GM12878 (cell line): ENCODE data around the gene TDRKH. TPM values are rescaled to one million over a fixed set of nuclear protein-coding genes. Genes with fewer than 3 reads are reported as not detected.

Experiments used
- CBX3 ChIP-seq: fragments of 200-600 bp; sonication (generic); IDR thresholded peaks from 2 replicates; pipeline ENCODE4 v1.6.1; 2016; ENCODE audit warnings: low read depth, borderline replicate concordance
- CREB1 ChIP-seq: IDR thresholded peaks from 2 replicates; pipeline ENCODE4 v1.6.1; 2012; ENCODE audit warnings: low read depth, mild to moderate bottlenecking, inconsistent platforms
- MTA2 ChIP-seq: fragments of 450-650 bp; IDR thresholded peaks from 2 replicates; pipeline ENCODE4 v1.6.1; 2016; ENCODE audit warnings: low read depth, mild to moderate bottlenecking, moderate library complexity
- MYB ChIP-seq: fragments of 150-350 bp; IDR thresholded peaks from 2 replicates; pipeline ENCODE4 v1.6.1; 2014; ENCODE audit warnings: mild to moderate bottlenecking, low read depth, low read length, borderline replicate concordance
- NFYA ChIP-seq: IDR thresholded peaks from 2 replicates; pipeline ENCODE4 v1.6.1; 2011; ENCODE audit warnings: low read depth, mild to moderate bottlenecking, low read length, improper control_type of control experiment, borderline replicate concordance
- PML ChIP-seq: IDR thresholded peaks from 2 replicates; pipeline ENCODE4 v1.6.1; 2012; ENCODE audit warnings: low read length, inconsistent platforms
- RELA ChIP-seq: fragments of 450-650 bp; IDR thresholded peaks from 2 replicates; pipeline ENCODE4 v1.8.0; 2014; ENCODE audit warnings: borderline replicate concordance; ENCODE audit not compliant: partially characterized antibody
- TAF1 ChIP-seq: IDR thresholded peaks from 2 replicates; pipeline ENCODE4 v1.6.1; 2011; ENCODE audit warnings: mild to moderate bottlenecking, low read depth, low read length, borderline replicate concordance
- ZNF274 ChIP-seq: IDR thresholded peaks from one replicate; pipeline ENCODE4 v1.8.0; 2011; ENCODE audit not compliant: insufficient read length, insufficient read depth
- polyA plus RNA-seq, 11 experiments: library from polyadenylated mRNA; depleted of rRNA in 4 of 11; unstranded in 6 of 11; stranded (reverse) in 5 of 11; fragments of >200 nt; fragmentation: Nextera tagmentation in 4 of 11; fragmentation: Illumina TruSeq in 1 of 11; extraction: Ambion mirVana in 4 of 11; extraction: Trizol in 1 of 11; gene quantifications; 1 replicate in 1 of 11; 2 replicates in 10 of 11; pipeline versions ENCODE4 v1.2.1 to v1.2.3, GENCODE V29; 2011 to 2016; ENCODE audit warnings: inconsistent platforms in 2 of 11, missing spikeins in 2 of 11, low read depth in 1 of 11
- total RNA-seq, 4 experiments: library from RNA; depleted of rRNA in 3 of 4; stranded (reverse); fragments of >200 nt in 3 of 4; fragmentation: Illumina TruSeq in 1 of 4; extraction: Trizol in 1 of 4; gene quantifications; 2 replicates each; pipeline versions ENCODE4 v1.2.1 to v1.2.3, GENCODE V29; 2013 to 2021
- TF ChIP-seq, protein P1 (sequence below): fragments of 450-650 bp; conservative IDR thresholded peaks from 2 replicates; pipeline ENCODE4 v1.6.1; 2017; ENCODE audit warnings: mild to moderate bottlenecking, moderate library complexity
- TF ChIP-seq, protein P2 (sequence below): fragments of 450-650 bp; formaldehyde crosslinking; IDR thresholded peaks from 2 replicates; pipeline ENCODE4 v1.4.0; 2020; ENCODE audit warnings: mild to moderate bottlenecking, moderate library complexity
- TF ChIP-seq, protein P3 (sequence below): IDR thresholded peaks from 2 replicates; pipeline ENCODE4 v1.6.1; 2011; ENCODE audit warnings: borderline replicate concordance, low read depth, mild to moderate bottlenecking, moderate library complexity, mixed read lengths, low read length; ENCODE audit not compliant: insufficient read depth; ENCODE audit errors: extremely low read length
- TF ChIP-seq, protein P4 (sequence below): IDR thresholded peaks from 2 replicates; pipeline ENCODE4 v1.6.1; 2011; ENCODE audit warnings: borderline replicate concordance, low read depth, mild to moderate bottlenecking, moderate library complexity, low read length; ENCODE audit not compliant: insufficient read depth, poor library complexity, severe bottlenecking
- TF ChIP-seq, protein P5 (sequence below): fragments of 450-650 bp; IDR thresholded peaks from 2 replicates; pipeline ENCODE4 v1.6.1; 2017; ENCODE audit warnings: borderline replicate concordance
- TF ChIP-seq, protein P6 (sequence below): IDR thresholded peaks from 2 replicates; pipeline ENCODE4 v1.6.1; 2012; ENCODE audit warnings: low read depth, low read length, improper control_type of control experiment

The TDRKH gene
- total and polyA plus RNA-seq, 10 of the 15 experiments (the other 5 are each of a cell fraction or from before 2014, with no cell fraction given) = 1.3 to 8.4 (median 2.9) TPM

DNA sequence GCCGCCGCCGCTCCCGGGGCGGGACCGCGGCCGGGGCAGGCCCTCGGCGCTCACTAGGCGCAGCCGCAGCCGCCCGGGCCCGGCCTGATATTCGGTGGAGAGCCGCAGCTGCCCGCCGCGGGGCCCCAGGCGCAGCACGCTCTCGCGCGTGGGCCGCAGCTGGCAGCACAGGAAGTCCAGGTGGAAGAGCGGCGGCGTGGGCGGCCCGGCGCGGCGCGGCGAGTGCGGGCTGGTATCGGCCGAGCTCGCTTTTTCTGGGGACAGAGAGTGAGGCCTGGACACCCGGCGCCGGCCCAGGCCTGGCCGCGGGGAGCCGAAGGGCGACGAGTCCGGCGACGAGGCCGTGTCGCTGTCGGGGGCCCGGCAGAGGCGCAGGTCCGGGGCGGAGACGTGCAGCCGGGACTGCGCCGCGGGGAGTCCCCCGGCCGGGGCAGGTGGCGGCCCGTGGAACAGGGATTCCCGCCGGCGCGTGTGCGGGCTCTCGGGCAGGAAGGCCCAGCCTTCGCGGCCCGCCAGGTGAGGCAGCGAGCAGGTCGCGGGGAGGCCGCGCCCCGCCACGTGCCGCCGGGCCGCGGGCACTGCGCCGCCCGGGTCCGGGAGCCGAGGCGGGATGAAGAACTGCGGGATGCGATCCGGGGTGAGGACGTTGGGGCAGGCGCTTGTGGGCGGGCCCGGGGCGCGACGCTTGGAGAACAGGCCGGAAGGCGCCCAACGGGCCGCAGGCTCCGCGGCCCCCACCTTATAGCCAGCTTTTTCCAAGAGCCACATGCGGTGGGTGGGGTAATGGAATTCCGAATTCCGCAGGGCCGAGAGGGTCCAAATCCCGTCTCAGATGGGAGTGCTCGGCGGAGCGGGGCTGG, 48.2 kb upstream of the TDRKH start (continued):
- TF ChIP-seq, protein P1, sequence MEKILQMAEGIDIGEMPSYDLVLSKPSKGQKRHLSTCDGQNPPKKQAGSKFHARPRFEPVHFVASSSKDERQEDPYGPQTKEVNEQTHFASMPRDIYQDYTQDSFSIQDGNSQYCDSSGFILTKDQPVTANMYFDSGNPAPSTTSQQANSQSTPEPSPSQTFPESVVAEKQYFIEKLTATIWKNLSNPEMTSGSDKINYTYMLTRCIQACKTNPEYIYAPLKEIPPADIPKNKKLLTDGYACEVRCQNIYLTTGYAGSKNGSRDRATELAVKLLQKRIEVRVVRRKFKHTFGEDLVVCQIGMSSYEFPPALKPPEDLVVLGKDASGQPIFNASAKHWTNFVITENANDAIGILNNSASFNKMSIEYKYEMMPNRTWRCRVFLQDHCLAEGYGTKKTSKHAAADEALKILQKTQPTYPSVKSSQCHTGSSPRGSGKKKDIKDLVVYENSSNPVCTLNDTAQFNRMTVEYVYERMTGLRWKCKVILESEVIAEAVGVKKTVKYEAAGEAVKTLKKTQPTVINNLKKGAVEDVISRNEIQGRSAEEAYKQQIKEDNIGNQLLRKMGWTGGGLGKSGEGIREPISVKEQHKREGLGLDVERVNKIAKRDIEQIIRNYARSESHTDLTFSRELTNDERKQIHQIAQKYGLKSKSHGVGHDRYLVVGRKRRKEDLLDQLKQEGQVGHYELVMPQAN = 0 out of 2 replicates have a peak, but pooled peaks have one; percentile 51
- TF ChIP-seq, protein P2, sequence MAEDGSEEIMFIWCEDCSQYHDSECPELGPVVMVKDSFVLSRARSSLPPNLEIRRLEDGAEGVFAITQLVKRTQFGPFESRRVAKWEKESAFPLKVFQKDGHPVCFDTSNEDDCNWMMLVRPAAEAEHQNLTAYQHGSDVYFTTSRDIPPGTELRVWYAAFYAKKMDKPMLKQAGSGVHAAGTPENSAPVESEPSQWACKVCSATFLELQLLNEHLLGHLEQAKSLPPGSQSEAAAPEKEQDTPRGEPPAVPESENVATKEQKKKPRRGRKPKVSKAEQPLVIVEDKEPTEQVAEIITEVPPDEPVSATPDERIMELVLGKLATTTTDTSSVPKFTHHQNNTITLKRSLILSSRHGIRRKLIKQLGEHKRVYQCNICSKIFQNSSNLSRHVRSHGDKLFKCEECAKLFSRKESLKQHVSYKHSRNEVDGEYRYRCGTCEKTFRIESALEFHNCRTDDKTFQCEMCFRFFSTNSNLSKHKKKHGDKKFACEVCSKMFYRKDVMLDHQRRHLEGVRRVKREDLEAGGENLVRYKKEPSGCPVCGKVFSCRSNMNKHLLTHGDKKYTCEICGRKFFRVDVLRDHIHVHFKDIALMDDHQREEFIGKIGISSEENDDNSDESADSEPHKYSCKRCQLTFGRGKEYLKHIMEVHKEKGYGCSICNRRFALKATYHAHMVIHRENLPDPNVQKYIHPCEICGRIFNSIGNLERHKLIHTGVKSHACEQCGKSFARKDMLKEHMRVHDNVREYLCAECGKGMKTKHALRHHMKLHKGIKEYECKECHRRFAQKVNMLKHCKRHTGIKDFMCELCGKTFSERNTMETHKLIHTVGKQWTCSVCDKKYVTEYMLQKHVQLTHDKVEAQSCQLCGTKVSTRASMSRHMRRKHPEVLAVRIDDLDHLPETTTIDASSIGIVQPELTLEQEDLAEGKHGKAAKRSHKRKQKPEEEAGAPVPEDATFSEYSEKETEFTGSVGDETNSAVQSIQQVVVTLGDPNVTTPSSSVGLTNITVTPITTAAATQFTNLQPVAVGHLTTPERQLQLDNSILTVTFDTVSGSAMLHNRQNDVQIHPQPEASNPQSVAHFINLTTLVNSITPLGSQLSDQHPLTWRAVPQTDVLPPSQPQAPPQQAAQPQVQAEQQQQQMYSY (CRISPR knock-in tag) = no peak
- TF ChIP-seq, protein P3, sequence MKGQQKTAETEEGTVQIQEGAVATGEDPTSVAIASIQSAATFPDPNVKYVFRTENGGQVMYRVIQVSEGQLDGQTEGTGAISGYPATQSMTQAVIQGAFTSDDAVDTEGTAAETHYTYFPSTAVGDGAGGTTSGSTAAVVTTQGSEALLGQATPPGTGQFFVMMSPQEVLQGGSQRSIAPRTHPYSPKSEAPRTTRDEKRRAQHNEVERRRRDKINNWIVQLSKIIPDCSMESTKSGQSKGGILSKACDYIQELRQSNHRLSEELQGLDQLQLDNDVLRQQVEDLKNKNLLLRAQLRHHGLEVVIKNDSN = no peak
- TF ChIP-seq, protein P4, sequence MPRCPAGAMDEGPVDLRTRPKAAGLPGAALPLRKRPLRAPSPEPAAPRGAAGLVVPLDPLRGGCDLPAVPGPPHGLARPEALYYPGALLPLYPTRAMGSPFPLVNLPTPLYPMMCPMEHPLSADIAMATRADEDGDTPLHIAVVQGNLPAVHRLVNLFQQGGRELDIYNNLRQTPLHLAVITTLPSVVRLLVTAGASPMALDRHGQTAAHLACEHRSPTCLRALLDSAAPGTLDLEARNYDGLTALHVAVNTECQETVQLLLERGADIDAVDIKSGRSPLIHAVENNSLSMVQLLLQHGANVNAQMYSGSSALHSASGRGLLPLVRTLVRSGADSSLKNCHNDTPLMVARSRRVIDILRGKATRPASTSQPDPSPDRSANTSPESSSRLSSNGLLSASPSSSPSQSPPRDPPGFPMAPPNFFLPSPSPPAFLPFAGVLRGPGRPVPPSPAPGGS = no peak
- TF ChIP-seq CBX3 (no peak), RELA (no peak), NFYA (no peak), MTA2 (no peak), MYB (no peak), PML (no peak), TAF1 (no peak), CREB1 (no peak), ZNF274 (no peak)
- TF ChIP-seq, protein P5, sequence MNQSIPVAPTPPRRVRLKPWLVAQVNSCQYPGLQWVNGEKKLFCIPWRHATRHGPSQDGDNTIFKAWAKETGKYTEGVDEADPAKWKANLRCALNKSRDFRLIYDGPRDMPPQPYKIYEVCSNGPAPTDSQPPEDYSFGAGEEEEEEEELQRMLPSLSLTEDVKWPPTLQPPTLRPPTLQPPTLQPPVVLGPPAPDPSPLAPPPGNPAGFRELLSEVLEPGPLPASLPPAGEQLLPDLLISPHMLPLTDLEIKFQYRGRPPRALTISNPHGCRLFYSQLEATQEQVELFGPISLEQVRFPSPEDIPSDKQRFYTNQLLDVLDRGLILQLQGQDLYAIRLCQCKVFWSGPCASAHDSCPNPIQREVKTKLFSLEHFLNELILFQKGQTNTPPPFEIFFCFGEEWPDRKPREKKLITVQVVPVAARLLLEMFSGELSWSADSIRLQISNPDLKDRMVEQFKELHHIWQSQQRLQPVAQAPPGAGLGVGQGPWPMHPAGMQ = no peak
- TF ChIP-seq, protein P6, sequence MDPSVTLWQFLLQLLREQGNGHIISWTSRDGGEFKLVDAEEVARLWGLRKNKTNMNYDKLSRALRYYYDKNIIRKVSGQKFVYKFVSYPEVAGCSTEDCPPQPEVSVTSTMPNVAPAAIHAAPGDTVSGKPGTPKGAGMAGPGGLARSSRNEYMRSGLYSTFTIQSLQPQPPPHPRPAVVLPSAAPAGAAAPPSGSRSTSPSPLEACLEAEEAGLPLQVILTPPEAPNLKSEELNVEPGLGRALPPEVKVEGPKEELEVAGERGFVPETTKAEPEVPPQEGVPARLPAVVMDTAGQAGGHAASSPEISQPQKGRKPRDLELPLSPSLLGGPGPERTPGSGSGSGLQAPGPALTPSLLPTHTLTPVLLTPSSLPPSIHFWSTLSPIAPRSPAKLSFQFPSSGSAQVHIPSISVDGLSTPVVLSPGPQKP = no peak
